Omental fat pad (tissue), 4 donors: Measurements from ENCODE around the gene LDLRAP1. TPM values are rescaled to one million over a fixed set of nuclear protein-coding genes. Genes with fewer than 3 reads are reported as not detected.

Source experiments
- ATAC-seq: fragments of 150-250 bp; one replicate; pipeline ENCODE4 v1.9.1; 2016; ENCODE audit warnings: mild to moderate bottlenecking, moderate library complexity; ENCODE audit not compliant: low FRiP score
- DNase-seq: peaks from one replicate; pipeline ENCODE4 v3.0.0-alpha.2; 2019; ENCODE audit warnings: low spot score
- CTCF ChIP-seq, 3 donors: fragments of 450-650 bp; IDR thresholded peaks; one replicate each; pipeline ENCODE4 v1.5.1; 2016 to 2017; ENCODE audit warnings: antibody characterized with exemption in 3 of 3, mild to moderate bottlenecking in 3 of 3, moderate library complexity in 2 of 3
- total RNA-seq, 4 donors: library from RNA; depleted of rRNA; stranded (reverse); fragments of >200 nt; gene quantifications; one replicate each; pipeline ENCODE4 v1.1.0, GENCODE V29; 2016

LDLRAP1 gene
- total RNA-seq, 4 donors from 2014 or later, result 7.1 to 18.7 (median 15.8) TPM

- DNase-seq (no peak), ATAC-seq (no peak)
- no peak for TF ChIP-seq CTCF (IDR thresholded peaks at IDR 0.05)
Observed at GRCh38 chr1:25571522-25571970, 28.1 kb downstream of the LDLRAP1 start.

GRCh38 chr1:25572107-25572506, 28.7 kb downstream of the LDLRAP1 start:
- DNase-seq, result no peak
- no peak for TF ChIP-seq CTCF (IDR thresholded peaks at IDR 0.05)
- ATAC-seq, result no peak

- no peak for DNase-seq
- no peak for TF ChIP-seq CTCF (IDR thresholded peaks at IDR 0.05)
- ATAC-seq, result no peak
Observed at GRCh38 chr1:25572708-25573590, 29.5 kb downstream of the LDLRAP1 start.

GRCh38 chr1:25573591-25573930, 30.2 kb downstream of the LDLRAP1 start:
- DNase-seq (no peak), ATAC-seq (no peak)
- no peak for TF ChIP-seq CTCF (IDR thresholded peaks at IDR 0.05)

- ATAC-seq (no peak), DNase-seq (no peak)
- no peak for TF ChIP-seq CTCF (IDR thresholded peaks at IDR 0.05)
Observed at GRCh38 chr1:25573961-25574360, 30.6 kb downstream of the LDLRAP1 start.

GRCh38 chr1:25575191-25575590, 31.8 kb downstream of the LDLRAP1 start:
- DNase-seq (no peak), ATAC-seq (no peak)
- TF ChIP-seq CTCF (IDR thresholded peaks at IDR 0.05), result no peak
